ENCODE data around the gene POLG2.

DNA sequence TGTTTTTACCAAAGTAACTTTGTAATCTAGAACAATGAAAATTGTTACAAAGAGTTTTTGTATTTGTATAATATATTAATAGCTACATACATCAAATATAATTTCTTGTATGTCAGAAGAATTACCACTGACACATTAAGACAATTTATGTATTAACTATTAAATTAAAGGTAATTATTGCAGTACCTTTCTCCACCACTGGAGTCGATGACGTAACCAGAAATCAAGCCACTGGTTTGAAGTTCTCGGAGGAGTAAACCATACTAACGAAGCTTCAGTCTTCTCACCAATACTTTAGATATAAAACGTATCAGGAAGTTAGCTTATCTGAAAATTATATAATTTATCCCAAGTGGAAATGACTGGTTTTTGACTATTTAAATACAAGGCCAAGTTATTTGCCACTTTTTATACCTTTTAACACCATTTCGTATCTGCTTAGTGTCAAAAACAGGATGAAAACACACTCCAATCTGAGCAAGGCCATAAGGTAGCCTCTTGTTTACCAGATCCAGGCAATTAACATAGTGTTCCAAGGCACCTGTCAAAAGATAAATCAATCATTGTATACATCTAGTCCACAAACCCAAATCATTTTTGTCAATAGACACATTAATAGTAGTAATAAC, 4.3 kb downstream of the POLG2 start:
- peak in 1 of 3 experiments; percentile 7; a peak in 1 of 4 replicates for TF ChIP-seq CTCF (IDR thresholded peaks at IDR 0.05; ENCODE audit: control extremely low read depth in 1 of 3, insufficient read depth in 1 of 3, low read depth in 1 of 3, low read length in 3 of 3)
- no peak for TF ChIP-seq RAD21 (IDR thresholded peaks at IDR 0.05 in 1 of 2, conservative IDR thresholded peaks at IDR 0.05 in 1 of 2; ENCODE audit: low read depth in 2 of 2, low read length in 2 of 2)
- no peak for TF ChIP-seq EZH2 (IDR thresholded peaks at IDR 0.05; ENCODE audit: low read depth, low read length, severe bottlenecking)
